MCF 10A (cell line): ENCODE measurements around the gene MIA2. TPM values are rescaled to one million over a fixed set of nuclear protein-coding genes. Genes with fewer than 3 reads are reported as not detected.
"Not testable (repeated sequence)": the region's sequence is repeated elsewhere in the genome, so short reads cannot be mapped to it uniquely, and the experiment has no call there.

ENCODE experiments used
- BruUV-seq: library from RNA; stranded (reverse); fragments of 400-500 nt; replicated peaks from 2 replicates; lab custom pipeline; 2021; lab: Mats Ljungman, UMichigan
- CTCF ChIA-PET: fragments of 300-600 bp; sonication (Branson Sonifier 250); formaldehyde crosslinking; extraction: SDS; loops from one replicate; lab custom pipeline; 2021; ENCODE audit warnings: antibody characterized with exemption, inconsistent platforms; lab: Yijun Ruan, JAX
- POLR2A ChIA-PET: fragments of 300-600, 350-650 bp; sonication (Branson Sonifier 250); formaldehyde crosslinking; extraction: SDS; loops from one replicate; lab custom pipeline; 2020; ENCODE audit warnings: antibody characterized with exemption, inconsistent platforms; lab: Yijun Ruan, JAX
- DNase-seq: peaks from one replicate; pipeline ENCODE4 v3.0.0-alpha.2; 2018; ENCODE audit not compliant: unreplicated experiment
- H3K27ac Mint-ChIP-seq: one replicate; pipeline ENCODE4 v1.8.0; 2022; ENCODE audit warnings: mild to moderate bottlenecking, low read depth, mixed read lengths; ENCODE audit not compliant: unreplicated experiment
- H3K27me3 Mint-ChIP-seq: one replicate; pipeline ENCODE4 v1.8.0; 2022; ENCODE audit warnings: mixed read lengths; ENCODE audit not compliant: insufficient read depth, unreplicated experiment
- H3K36me3 Mint-ChIP-seq: one replicate; pipeline ENCODE4 v1.8.0; 2022; ENCODE audit warnings: mild to moderate bottlenecking, moderate library complexity, mixed read lengths; ENCODE audit not compliant: insufficient read depth, unreplicated experiment
- H3K4me1 Mint-ChIP-seq: one replicate; pipeline ENCODE4 v1.8.0; 2022; ENCODE audit warnings: mixed read lengths; ENCODE audit not compliant: insufficient read depth, unreplicated experiment
- H3K4me3 Mint-ChIP-seq: one replicate; pipeline ENCODE4 v1.8.0; 2022; ENCODE audit warnings: mild to moderate bottlenecking, moderate library complexity, mixed read lengths; ENCODE audit not compliant: unreplicated experiment
- H3K9me3 Mint-ChIP-seq: one replicate; pipeline ENCODE4 v1.8.0; 2022; ENCODE audit warnings: mixed read lengths; ENCODE audit not compliant: unreplicated experiment
- CTCF ChIP-seq: fragments of 200-600 bp; IDR thresholded peaks from one replicate; pipeline ENCODE4 v1.8.0; 2022; ENCODE audit warnings: antibody characterized with exemption, mild to moderate bottlenecking; ENCODE audit not compliant: unreplicated experiment
- intact Hi-C: fragments of 100-400 bp; cut with micrococcal nuclease; formaldehyde crosslinking; loops from 2 replicates; pipeline ENCODE4 v1.14.1; 2022
- total RNA-seq: library from RNA; stranded (reverse); gene quantifications from 2 replicates; pipeline ENCODE4 v1.2.3, GENCODE V29; 2022

The MIA2 gene
- total RNA-seq, 1 experiment from 2014 or later, result 63.2 TPM

- ChIA-PET CTCF (interaction anchor here (0.6 to 1.3 kb wide), 2 partner anchors 10 to 21 kb away, joined by 3 read pairs; no protein-coding TSS in a partner anchor), POLR2A (interaction anchor here (0.6 to 1.0 kb wide), 2 partner anchors 17 to 147 kb away, joined by 3 read pairs; no protein-coding TSS in a partner anchor)
- no peaks in the 10 kb centered on the region for H3K4me1 Mint-ChIP-seq
- intact Hi-C loops, result no loop called here
- BruUV-seq, result no TSS peak
- H3K4me3 Mint-ChIP-seq, result no peak overlapping the region
- no peak for TF ChIP-seq CTCF
- no peaks in the 10 kb centered on the region for H3K27me3 Mint-ChIP-seq
- H3K27ac Mint-ChIP-seq, result no peak overlapping the region
- DNase-seq, result no peak
- peaks cover 73% of the 10 kb centered on the region for H3K36me3 Mint-ChIP-seq
- no peaks in the 10 kb centered on the region for H3K9me3 Mint-ChIP-seq
Measured at GRCh38 chr14:39324097-39324496, 90.4 kb downstream of the MIA2 start.

GRCh38 chr14:39339003-39339402 is 105.3 kb downstream of the MIA2 start:
- TF ChIP-seq CTCF, result no peak
- no peak overlapping the region for H3K4me3 Mint-ChIP-seq
- no peaks in the 10 kb centered on the region for H3K4me1 Mint-ChIP-seq
- no peak overlapping the region for H3K27ac Mint-ChIP-seq
- intact Hi-C loops, result no loop called here
- H3K36me3 Mint-ChIP-seq, result peaks cover 39% of the 10 kb centered on the region
- DNase-seq, result no peak
- ChIA-PET CTCF (no interaction called here), POLR2A (interaction anchor here (1.4 kb wide), 1 partner anchor 169 kb away, joined by 3 read pairs; the partner anchor contains the start of gene TRAPPC6B)
- BruUV-seq, result no TSS peak
- no peaks in the 10 kb centered on the region for H3K9me3 Mint-ChIP-seq
- H3K27me3 Mint-ChIP-seq, result no peaks in the 10 kb centered on the region

GRCh38 chr14:39341126-39341525 is 107.4 kb downstream of the MIA2 start:
- H3K27ac Mint-ChIP-seq, DNase-seq, BruUV-seq, H3K27me3 Mint-ChIP-seq, H3K9me3 Mint-ChIP-seq, H3K4me3 Mint-ChIP-seq, intact Hi-C loops, H3K4me1 Mint-ChIP-seq: not testable (repeated sequence)
- CTCF ChIA-PET, result interaction anchor here (0.6 to 0.9 kb wide), 3 partner anchors 16 to 1445 kb away, joined by 4 to 5 read pairs (median 4); no protein-coding TSS in a partner anchor
- peaks cover 40% of the 10 kb centered on the region for H3K36me3 Mint-ChIP-seq
- POLR2A ChIA-PET, result interaction anchor here (0.7 kb wide), 1 partner anchor 17 kb away, joined by 3 read pairs; no protein-coding TSS in a partner anchor

- BruUV-seq, result no TSS peak
- TF ChIP-seq CTCF, result no peak
- Mint-ChIP-seq H3K36me3 (peaks cover 50% of the 10 kb centered on the region), H3K4me3 (no peak overlapping the region), H3K9me3 (no peaks in the 10 kb centered on the region), H3K27me3 (no peaks in the 10 kb centered on the region), H3K27ac (no peak overlapping the region), H3K4me1 (no peaks in the 10 kb centered on the region)
- no peak for DNase-seq
- POLR2A ChIA-PET, result no interaction called here
- intact Hi-C loops, result no loop called here
- CTCF ChIA-PET, result no interaction called here
Measured at GRCh38 chr14:39342768-39343167, 109.1 kb downstream of the MIA2 start.
